Progenitor cell of endocrine pancreas (in vitro differentiated cells): ENCODE measurements around the gene RPL10A. TPM values are rescaled to one million over a fixed set of nuclear protein-coding genes. Genes with fewer than 3 reads are reported as not detected.

Experiments used
- DNase-seq: peaks from one replicate; pipeline ENCODE4 v3.0.0; 2021; ENCODE audit warnings: low spot score; ENCODE audit not compliant: unreplicated experiment
- H3K27ac Mint-ChIP-seq: 2 replicates; pipeline ENCODE4 v1.8.0; 2021; ENCODE audit warnings: mild to moderate bottlenecking, moderate library complexity, mixed read lengths
- H3K27me3 Mint-ChIP-seq: 2 replicates; pipeline ENCODE4 v1.8.0; 2021; ENCODE audit warnings: mixed read lengths
- H3K36me3 Mint-ChIP-seq: 2 replicates; pipeline ENCODE4 v1.8.0; 2022; ENCODE audit warnings: mixed read lengths; ENCODE audit not compliant: insufficient read depth
- H3K4me1 Mint-ChIP-seq: 2 replicates; pipeline ENCODE4 v1.8.0; 2021; ENCODE audit warnings: low read depth, mixed read lengths
- H3K4me3 Mint-ChIP-seq: 2 replicates; pipeline ENCODE4 v1.8.0; 2021; ENCODE audit warnings: low read depth, mild to moderate bottlenecking, moderate library complexity, mixed read lengths
- H3K9me3 Mint-ChIP-seq: 2 replicates; pipeline ENCODE4 v1.8.0; 2021; ENCODE audit warnings: low read depth, mixed read lengths
- CTCF ChIP-seq: fragments of 200-600 bp; sonication (generic); IDR thresholded peaks from one replicate; pipeline ENCODE4 v1.5.0; 2021; ENCODE audit warnings: antibody characterized with exemption, mild to moderate bottlenecking; ENCODE audit not compliant: unreplicated experiment
- total RNA-seq: library from RNA; stranded (reverse); gene quantifications from 2 replicates; pipeline ENCODE4 v1.2.1, GENCODE V29; 2021

Gene RPL10A
- total RNA-seq, 1 donor from 2014 or later, result 1,416 TPM

GRCh38 chr6:35501784-35502183, 33.6 kb downstream of the RPL10A start:
- Mint-ChIP-seq H3K9me3 (no peaks in the 10 kb centered on the region), H3K36me3 (no peaks in the 10 kb centered on the region), H3K27me3 (peaks cover 38% of the 10 kb centered on the region), H3K27ac (no peak overlapping the region), H3K4me1 (peaks cover 10% of the 10 kb centered on the region), H3K4me3 (no peak overlapping the region)
- TF ChIP-seq CTCF, result no peak
- DNase-seq, result no peak

GRCh38 chr6:35503534-35503933, 35.3 kb downstream of the RPL10A start:
- DNase-seq, result no peak
- no peak overlapping the region for H3K27ac Mint-ChIP-seq
- no peak overlapping the region for H3K4me3 Mint-ChIP-seq
- H3K27me3 Mint-ChIP-seq, result peaks cover 46% of the 10 kb centered on the region
- no peak for TF ChIP-seq CTCF
- peaks cover 7% of the 10 kb centered on the region for H3K4me1 Mint-ChIP-seq
- H3K9me3 Mint-ChIP-seq, result no peaks in the 10 kb centered on the region
- H3K36me3 Mint-ChIP-seq, result no peaks in the 10 kb centered on the region

GRCh38 chr6:35505999-35506412, 37.8 kb downstream of the RPL10A start:
- Mint-ChIP-seq H3K4me3 (no peak overlapping the region), H3K4me1 (peaks cover 6% of the 10 kb centered on the region)
- DNase-seq, result no peak

GRCh38 chr6:35506536-35506935, 38.3 kb downstream of the RPL10A start:
- no peak for TF ChIP-seq CTCF
- Mint-ChIP-seq H3K36me3 (no peaks in the 10 kb centered on the region), H3K27ac (no peak overlapping the region), H3K4me1 (peaks cover 6% of the 10 kb centered on the region), H3K4me3 (no peak overlapping the region), H3K9me3 (no peaks in the 10 kb centered on the region), H3K27me3 (peaks cover 41% of the 10 kb centered on the region)
- DNase-seq, result no peak

More at GRCh38 chr6:35505999-35506412, 37.8 kb downstream of the RPL10A start:
- TF ChIP-seq CTCF, result no peak
- peaks cover 40% of the 10 kb centered on the region for H3K27me3 Mint-ChIP-seq
- H3K27ac Mint-ChIP-seq, result no peak overlapping the region
- H3K9me3 Mint-ChIP-seq, result no peaks in the 10 kb centered on the region
- no peaks in the 10 kb centered on the region for H3K36me3 Mint-ChIP-seq

GRCh38 chr6:35507221-35507620, 39.0 kb downstream of the RPL10A start:
- Mint-ChIP-seq H3K4me1 (peaks cover 6% of the 10 kb centered on the region), H3K9me3 (no peaks in the 10 kb centered on the region), H3K27ac (no peak overlapping the region), H3K27me3 (peaks cover 41% of the 10 kb centered on the region), H3K4me3 (no peak overlapping the region), H3K36me3 (no peaks in the 10 kb centered on the region)
- no peak for DNase-seq
- TF ChIP-seq CTCF, result no peak
